BLaER1 treated with 17β-estradiol and CSF1 and Interleukin-3, amounts not matched to agents 10 nM and 100 nM (cell line): ENCODE measurements around the gene SDF4.
"Not testable (repeated sequence)": the region's sequence is repeated elsewhere in the genome, so short reads cannot be mapped to it uniquely, and the experiment has no call there.

Experiments
- H3K27ac ChIP-seq, 11 experiments: shearing (Covaris generic); formaldehyde crosslinking; 2 replicates each; pipeline ENCODE4 v1.8.1; 2022
- H3K27me3 ChIP-seq, 11 experiments: shearing (Covaris generic); formaldehyde crosslinking; 2 replicates each; pipeline ENCODE4 v1.8.1; 2022
- H3K36me3 ChIP-seq, 11 experiments: shearing (Covaris generic); formaldehyde crosslinking; 2 replicates each; pipeline ENCODE4 v1.8.1; 2022
- H3K4me1 ChIP-seq, 10 experiments: shearing (Covaris generic); formaldehyde crosslinking; 2 replicates each; pipeline ENCODE4 v1.8.1; 2022
- H3K4me2 ChIP-seq, 11 experiments: shearing (Covaris generic); formaldehyde crosslinking; 2 replicates each; pipeline ENCODE4 v1.8.1; 2022
- H3K4me3 ChIP-seq, 10 experiments: shearing (Covaris generic); formaldehyde crosslinking; 2 replicates each; pipeline ENCODE4 v1.8.1; 2022
- H3K9ac ChIP-seq, 11 experiments: shearing (Covaris generic); formaldehyde crosslinking; 2 replicates each; pipeline ENCODE4 v1.8.1; 2022
- H3K9me3 ChIP-seq, 11 experiments: shearing (Covaris generic); formaldehyde crosslinking; replicated peaks in 1 of 11; 2 replicates each; pipeline ENCODE4 v1.8.1; 2022
- H4K20me1 ChIP-seq, 11 experiments: shearing (Covaris generic); formaldehyde crosslinking; 2 replicates each; pipeline ENCODE4 v1.8.1; 2022
- Cebpa-rat ChIP-seq, 11 experiments: shearing (Covaris generic); IDR thresholded peaks; 2 replicates each; pipeline ENCODE4 v1.8.1; 2022

The SDF4 gene

DNA sequence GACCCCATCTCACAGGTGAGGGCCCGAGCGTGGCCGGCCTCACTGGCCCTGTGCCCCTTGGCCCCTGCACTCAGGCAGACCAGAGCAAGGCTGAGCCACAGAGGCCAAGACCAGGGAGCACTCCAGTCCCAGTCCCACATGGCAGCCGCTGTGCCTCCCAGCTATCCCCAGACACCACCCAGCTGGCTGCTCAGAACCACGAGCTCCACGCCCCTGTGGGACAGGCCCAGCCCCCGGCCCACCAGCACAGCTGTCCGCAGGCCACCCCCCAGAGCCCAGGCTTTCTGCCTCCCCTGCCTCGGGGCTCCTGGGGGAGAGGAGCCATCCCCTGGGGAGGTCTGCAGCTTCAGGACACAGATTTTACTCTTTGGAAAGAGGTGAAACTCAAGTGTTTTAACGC is 23.8 kb upstream of the SDF4 start:
- Histone ChIP-seq H3K9ac (peak overlapping the region in 10 of 11 experiments; percentile 2 to 75 (median 50); a peak in 19 of 22 replicates), H3K4me1 (peaks cover 67 to 99% (median 96%) of the 10 kb centered on the region in 10 experiments), H3K4me2 (peak overlapping the region; percentile 49 to 98 (median 83)), H3K27ac (peak overlapping the region in 8 of 11 experiments; percentile 40 to 76 (median 60); a peak in 16 of 22 replicates), H3K4me3 (peak overlapping the region in 3 of 10 experiments; percentile 2 to 23 (median 13); a peak in 4 of 20 replicates), H3K36me3 (peaks cover 38 to 71% (median 62%) of the 10 kb centered on the region in 11 experiments), H4K20me1 (peaks cover 66 to 99% (median 86%) of the 10 kb centered on the region in 11 experiments), H3K27me3 (no peaks in the 10 kb centered on the region), H3K9me3 (peaks cover 0 to 4% (median 0%) of the 10 kb centered on the region in 11 experiments; a peak in 2 of 22 replicates)
- no peak for TF ChIP-seq Cebpa-rat (IDR thresholded peaks at IDR 0.05)

DNA sequence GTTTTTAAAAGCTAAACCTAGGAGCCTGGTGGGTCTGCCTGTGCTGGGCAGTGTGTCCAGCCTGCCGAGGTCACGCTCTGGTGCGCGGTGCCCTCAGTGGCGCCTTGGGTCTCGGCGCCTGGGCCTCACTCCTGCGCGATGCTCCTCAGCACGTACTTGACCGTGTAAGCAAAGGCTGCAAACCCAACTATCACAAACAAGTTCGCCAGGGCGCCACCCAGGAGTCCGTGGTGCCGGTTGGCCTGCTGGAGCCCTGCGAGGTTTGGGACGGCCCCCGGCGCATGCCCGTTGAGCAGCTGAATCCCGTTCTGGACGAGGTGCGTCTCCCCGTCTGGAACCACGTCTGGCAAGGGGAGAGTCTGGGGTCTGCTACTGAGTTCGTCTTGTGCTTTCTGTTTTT is 23.3 kb upstream of the SDF4 start:
- no peak for TF ChIP-seq Cebpa-rat (IDR thresholded peaks at IDR 0.05)
- Histone ChIP-seq H3K4me3 (peak overlapping the region in 3 of 10 experiments; percentile 2 to 23 (median 13); a peak in 3 of 20 replicates), H3K27me3 (no peaks in the 10 kb centered on the region), H3K27ac (peak overlapping the region in 8 of 11 experiments; percentile 40 to 76 (median 60); a peak in 16 of 22 replicates), H3K9me3 (peaks cover 0 to 4% (median 0%) of the 10 kb centered on the region in 11 experiments; a peak in 2 of 22 replicates), H3K4me2 (peak overlapping the region; percentile 49 to 98 (median 83)), H4K20me1 (peaks cover 66 to 97% (median 86%) of the 10 kb centered on the region in 11 experiments), H3K4me1 (peaks cover 65 to 99% (median 96%) of the 10 kb centered on the region in 10 experiments), H3K9ac (peak overlapping the region in 10 of 11 experiments; percentile 2 to 75 (median 50); a peak in 17 of 22 replicates), H3K36me3 (peaks cover 38 to 71% (median 62%) of the 10 kb centered on the region in 11 experiments)

DNA sequence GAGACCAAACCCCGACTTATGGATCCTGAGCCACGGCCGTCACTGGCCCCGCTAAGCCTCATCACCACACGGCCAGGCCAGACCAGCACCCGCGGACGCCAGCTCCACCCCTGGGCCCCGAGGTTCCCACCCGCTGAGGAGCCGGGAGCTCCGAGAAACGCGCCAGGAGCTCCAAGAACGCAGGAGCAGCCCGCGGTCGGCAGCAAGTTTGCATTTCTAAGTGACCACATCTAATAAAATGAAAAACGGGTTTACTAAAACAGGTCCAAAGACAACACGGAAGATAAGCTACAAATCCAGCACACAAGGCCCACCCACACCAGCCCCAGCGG is 22.8 kb upstream of the SDF4 start:
- TF ChIP-seq Cebpa-rat (IDR thresholded peaks at IDR 0.05) = no peak
- Histone ChIP-seq H3K9ac (peak overlapping the region in 7 of 11 experiments; percentile 2 to 75 (median 67); a peak in 10 of 22 replicates), H3K36me3 (peaks cover 38 to 70% (median 62%) of the 10 kb centered on the region in 11 experiments), H3K4me3 (0 out of 20 replicates have a peak overlapping the region, but pooled peaks of 1 of the 10 experiments have one; percentile 23), H3K27me3 (no peaks in the 10 kb centered on the region), H3K27ac (peak overlapping the region in 6 of 11 experiments; percentile 4 to 76 (median 69); a peak in 8 of 22 replicates), H4K20me1 (peaks cover 64 to 97% (median 83%) of the 10 kb centered on the region in 11 experiments), H3K4me1 (peaks cover 64 to 99% (median 95%) of the 10 kb centered on the region in 10 experiments), H3K9me3 (peaks cover 0 to 4% (median 0%) of the 10 kb centered on the region in 11 experiments; a peak in 2 of 22 replicates), H3K4me2 (peak overlapping the region; percentile 49 to 98 (median 83); a peak in 21 of 22 replicates)

DNA sequence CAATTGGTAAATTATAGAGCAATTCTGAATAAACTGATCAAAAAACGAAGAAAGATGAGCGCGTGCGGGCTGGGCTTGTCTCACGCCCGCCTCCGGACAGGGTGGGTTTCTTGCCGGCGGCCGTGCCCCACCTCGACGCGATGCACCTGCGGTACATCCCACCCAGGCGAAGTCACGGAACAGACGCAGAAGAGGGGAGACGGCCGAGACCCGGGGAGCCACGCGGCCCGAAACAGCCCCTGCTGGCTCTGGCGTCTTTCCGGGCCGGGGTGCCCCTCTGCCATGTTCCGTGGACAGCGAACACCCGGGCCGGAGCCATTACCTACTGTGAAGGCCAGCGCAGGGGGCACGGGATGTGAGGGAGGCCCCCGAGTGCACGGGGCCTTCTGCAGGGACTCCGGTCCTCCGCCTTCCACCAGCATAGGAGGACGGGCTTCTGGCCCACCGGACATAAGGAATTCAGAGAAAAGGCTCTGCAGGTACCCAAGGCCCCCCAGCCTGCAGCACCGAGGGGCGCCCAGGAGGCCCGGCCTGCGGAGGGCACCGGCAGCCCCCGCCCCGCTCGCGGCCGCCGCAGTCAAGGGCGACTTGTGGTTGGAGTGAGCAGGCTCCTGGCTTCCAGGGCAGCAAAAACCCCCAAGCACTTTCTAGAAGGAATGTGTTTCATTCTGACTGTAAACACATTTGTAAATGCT is 22.3 kb upstream of the SDF4 start:
- Histone ChIP-seq H3K36me3 (peaks cover 38 to 65% (median 59%) of the 10 kb centered on the region in 11 experiments), H4K20me1 (peaks cover 63 to 95% (median 79%) of the 10 kb centered on the region in 11 experiments), H3K27ac (peak overlapping the region in 5 of 11 experiments; percentile 4 to 76 (median 72); a peak in 4 of 22 replicates), H3K27me3 (no peaks in the 10 kb centered on the region), H3K4me1 (peaks cover 61 to 97% (median 93%) of the 10 kb centered on the region in 10 experiments), H3K9ac (peak overlapping the region in 5 of 11 experiments; percentile 6 to 75 (median 69); a peak in 7 of 22 replicates), H3K9me3 (peaks cover 0 to 4% (median 0%) of the 10 kb centered on the region in 11 experiments; a peak in 2 of 22 replicates), H3K4me3 (no peak overlapping the region), H3K4me2 (peak overlapping the region in 10 of 11 experiments; percentile 56 to 98 (median 85); a peak in 16 of 22 replicates)
- no peak for TF ChIP-seq Cebpa-rat (IDR thresholded peaks at IDR 0.05)

DNA sequence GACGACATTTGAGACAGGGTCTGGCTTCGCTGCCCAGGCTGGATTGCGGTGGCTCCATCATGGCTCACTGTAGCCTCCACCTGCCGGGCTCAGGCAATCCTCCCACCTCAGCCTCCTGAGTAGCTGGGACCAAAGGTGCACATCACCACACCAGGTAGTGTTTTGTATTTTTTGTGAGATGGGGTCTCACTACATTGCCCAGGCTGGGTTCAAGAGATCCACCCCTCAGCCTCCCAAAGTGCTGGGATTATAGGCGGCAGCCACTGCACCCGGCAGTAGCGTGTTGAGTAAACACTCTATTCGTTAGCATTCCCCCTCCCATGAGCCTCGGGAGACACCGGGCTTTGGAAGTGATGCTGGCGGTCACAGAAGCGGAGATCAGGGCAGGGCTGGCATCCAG is 21.5 kb upstream of the SDF4 start:
- Histone ChIP-seq H3K9ac (no peak overlapping the region), H3K27ac (no peak overlapping the region), H3K4me1 (peaks cover 53 to 89% (median 85%) of the 10 kb centered on the region in 10 experiments), H3K36me3 (peaks cover 34 to 57% (median 51%) of the 10 kb centered on the region in 11 experiments), H4K20me1 (peaks cover 57 to 89% (median 73%) of the 10 kb centered on the region in 11 experiments), H3K9me3 (peaks cover 0 to 4% (median 0%) of the 10 kb centered on the region in 11 experiments; a peak in 2 of 22 replicates), H3K27me3 (peaks cover 1 to 4% (median 3%) of the 10 kb centered on the region in 11 experiments; a peak in 21 of 22 replicates), H3K4me3 (no peak overlapping the region), H3K4me2 (peak overlapping the region in 6 of 11 experiments; percentile 29 to 88 (median 46); a peak in 7 of 22 replicates)
- no peak for TF ChIP-seq Cebpa-rat (IDR thresholded peaks at IDR 0.05)

DNA sequence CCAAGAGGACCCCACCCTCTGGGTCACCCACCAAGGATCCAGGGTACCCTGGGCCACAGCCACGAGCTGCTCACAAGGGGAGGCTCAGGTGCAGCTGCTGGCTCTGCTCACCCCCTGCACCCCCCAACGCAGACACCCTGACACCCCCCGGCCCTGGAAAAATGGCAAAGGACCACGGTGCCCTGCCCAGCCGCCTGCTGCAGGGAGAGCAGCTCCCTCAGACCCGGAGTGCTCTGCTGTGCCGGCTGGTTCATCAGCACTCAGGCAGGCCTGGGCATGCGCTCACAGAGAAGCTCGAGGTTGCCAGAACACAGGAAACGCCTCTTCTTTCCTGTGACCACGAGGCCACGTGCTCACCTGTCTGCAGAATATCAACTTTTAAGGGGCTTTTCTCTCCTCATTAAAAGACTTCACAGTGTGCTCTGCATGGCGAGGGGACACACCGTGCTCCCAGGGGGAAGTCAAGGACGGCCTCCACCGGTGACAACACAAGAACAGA is 19.0 kb upstream of the SDF4 start:
- H3K4me3 ChIP-seq = peak overlapping the region in 2 of 10 experiments; percentile 19 to 29; a peak in 2 of 20 replicates
- TF ChIP-seq Cebpa-rat (IDR thresholded peaks at IDR 0.05) = no peak
- H3K4me2 ChIP-seq = peak overlapping the region; percentile 74 to 99 (median 86)
- peaks cover 25 to 41% (median 37%) of the 10 kb centered on the region in 11 experiments for H3K36me3 ChIP-seq
- peaks cover 71 to 91% (median 82%) of the 10 kb centered on the region in 11 experiments for H4K20me1 ChIP-seq
- H3K27me3 ChIP-seq = peaks cover 26 to 29% (median 28%) of the 10 kb centered on the region in 11 experiments
- H3K4me1 ChIP-seq = peaks cover 31 to 83% (median 66%) of the 10 kb centered on the region in 10 experiments
- H3K27ac ChIP-seq = peak overlapping the region in 8 of 11 experiments; percentile 12 to 74 (median 44); a peak in 11 of 22 replicates
- H3K9me3 ChIP-seq = no peaks in the 10 kb centered on the region
- peak overlapping the region in 10 of 11 experiments; percentile 1 to 66 (median 46); a peak in 18 of 22 replicates for H3K9ac ChIP-seq

DNA sequence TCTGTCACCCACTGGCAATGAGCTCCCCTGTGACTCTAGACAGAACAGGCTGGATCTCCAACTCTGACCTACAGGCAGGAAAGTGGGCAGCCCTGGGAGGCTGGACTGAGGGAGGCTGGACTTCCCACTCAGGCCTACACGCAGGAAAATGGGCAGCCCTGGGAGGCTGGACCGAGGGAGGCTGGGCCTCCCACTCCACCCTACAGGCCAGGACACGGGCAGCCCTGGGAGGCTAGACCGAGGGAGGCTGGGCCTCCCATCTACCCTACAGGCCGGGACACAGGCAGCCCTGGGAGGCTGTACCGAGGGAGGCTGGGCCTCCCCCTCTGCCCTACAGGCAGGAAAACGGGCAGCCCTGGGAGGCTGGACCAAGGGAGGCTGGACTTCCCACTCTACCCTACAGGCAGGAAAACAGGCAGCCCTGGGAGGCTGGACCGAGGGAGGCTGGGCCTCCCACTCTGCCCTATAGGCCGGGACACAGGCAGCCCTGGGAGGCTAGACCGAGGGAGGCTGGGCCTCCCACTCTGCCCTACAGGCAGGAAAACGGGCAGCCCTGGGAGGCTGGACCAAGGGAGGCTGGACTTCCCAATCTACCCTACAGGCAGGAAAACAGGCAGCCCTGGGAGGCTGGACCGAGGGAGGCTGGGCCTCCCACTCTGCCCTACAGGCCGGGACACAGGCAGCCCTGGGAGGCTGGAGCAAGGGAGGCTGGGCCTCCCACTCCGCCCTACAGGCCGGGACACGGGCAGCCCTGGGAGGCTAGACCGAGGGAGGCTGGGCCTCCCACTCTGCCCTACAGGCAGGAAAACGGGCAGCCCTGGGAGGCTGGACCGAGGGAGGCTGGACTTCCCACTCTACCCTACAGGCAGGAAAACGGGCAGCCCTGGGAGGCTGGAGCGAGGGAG is 16.5 kb upstream of the SDF4 start:
- Histone ChIP-seq H3K4me1 (peaks cover 17 to 73% (median 50%) of the 10 kb centered on the region in 10 experiments), H4K20me1 (peaks cover 50 to 84% (median 70%) of the 10 kb centered on the region in 11 experiments; a peak in 21 of 22 replicates), H3K27me3 (peaks cover 34 to 48% (median 45%) of the 10 kb centered on the region in 11 experiments), H3K36me3 (peaks cover 5 to 18% (median 11%) of the 10 kb centered on the region in 11 experiments; a peak in 20 of 22 replicates)
- H3K9me3 ChIP-seq, H3K9ac ChIP-seq, H3K4me3 ChIP-seq, H3K27ac ChIP-seq, H3K4me2 ChIP-seq: not testable (repeated sequence)
